ENCODE data around the gene DOHH.

DNA sequence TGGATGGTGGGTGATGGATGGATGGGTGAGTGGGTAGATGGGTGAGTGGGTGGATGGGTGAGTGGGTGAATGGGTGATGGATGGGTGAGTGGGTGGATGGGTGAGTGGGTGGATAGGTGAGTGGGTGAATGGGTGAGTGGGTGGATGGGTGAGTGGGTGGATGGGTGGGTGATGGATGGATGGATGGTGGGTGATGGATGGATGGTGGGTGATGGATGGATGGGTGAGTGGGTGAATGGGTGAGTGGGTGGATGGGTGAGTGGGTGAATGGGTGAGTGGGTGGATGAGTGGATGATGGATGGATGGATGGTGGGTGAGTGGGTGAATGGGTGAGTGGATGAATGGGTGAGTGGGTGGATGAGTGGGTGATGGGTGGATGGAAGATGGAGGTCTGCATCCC is 23.0 kb downstream of the DOHH start:
- TF ChIP-seq, protein P1, sequence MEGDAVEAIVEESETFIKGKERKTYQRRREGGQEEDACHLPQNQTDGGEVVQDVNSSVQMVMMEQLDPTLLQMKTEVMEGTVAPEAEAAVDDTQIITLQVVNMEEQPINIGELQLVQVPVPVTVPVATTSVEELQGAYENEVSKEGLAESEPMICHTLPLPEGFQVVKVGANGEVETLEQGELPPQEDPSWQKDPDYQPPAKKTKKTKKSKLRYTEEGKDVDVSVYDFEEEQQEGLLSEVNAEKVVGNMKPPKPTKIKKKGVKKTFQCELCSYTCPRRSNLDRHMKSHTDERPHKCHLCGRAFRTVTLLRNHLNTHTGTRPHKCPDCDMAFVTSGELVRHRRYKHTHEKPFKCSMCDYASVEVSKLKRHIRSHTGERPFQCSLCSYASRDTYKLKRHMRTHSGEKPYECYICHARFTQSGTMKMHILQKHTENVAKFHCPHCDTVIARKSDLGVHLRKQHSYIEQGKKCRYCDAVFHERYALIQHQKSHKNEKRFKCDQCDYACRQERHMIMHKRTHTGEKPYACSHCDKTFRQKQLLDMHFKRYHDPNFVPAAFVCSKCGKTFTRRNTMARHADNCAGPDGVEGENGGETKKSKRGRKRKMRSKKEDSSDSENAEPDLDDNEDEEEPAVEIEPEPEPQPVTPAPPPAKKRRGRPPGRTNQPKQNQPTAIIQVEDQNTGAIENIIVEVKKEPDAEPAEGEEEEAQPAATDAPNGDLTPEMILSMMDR (IDR thresholded peaks at IDR 0.05; ENCODE audit: low read depth, low read length): no peak
- no peak for TF ChIP-seq POLR2A (IDR thresholded peaks at IDR 0.05; ENCODE audit: extremely low read depth, insufficient read length)
- TF ChIP-seq, protein P2, sequence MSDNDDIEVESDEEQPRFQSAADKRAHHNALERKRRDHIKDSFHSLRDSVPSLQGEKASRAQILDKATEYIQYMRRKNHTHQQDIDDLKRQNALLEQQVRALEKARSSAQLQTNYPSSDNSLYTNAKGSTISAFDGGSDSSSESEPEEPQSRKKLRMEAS (IDR thresholded peaks at IDR 0.05; ENCODE audit: low read depth, low read length): no peak
